Measurements from ENCODE around the gene RLF.

GRCh38 chr1:40132383-40133311, 28.5 kb upstream of the RLF start:
- no peak for TF ChIP-seq ZNF8 (CRISPR knock-in tag; IDR thresholded peaks at IDR 0.05)
- TF ChIP-seq PPARA (CRISPR knock-in tag; IDR thresholded peaks at IDR 0.05; ENCODE audit: borderline replicate concordance): no peak
- TF ChIP-seq ZC3H10 (CRISPR knock-in tag; IDR thresholded peaks at IDR 0.05): no peak
- TF ChIP-seq ISL1 (CRISPR knock-in tag; IDR thresholded peaks at IDR 0.05): no peak
- no peak for TF ChIP-seq ZNF70 (CRISPR knock-in tag; IDR thresholded peaks at IDR 0.05)
- TF ChIP-seq CREB5 (CRISPR knock-in tag; IDR thresholded peaks at IDR 0.05; ENCODE audit: low read depth): no peak
- no peak for TF ChIP-seq CSDC2 (CRISPR knock-in tag; IDR thresholded peaks at IDR 0.05)
- TF ChIP-seq SNAI2 (CRISPR knock-in tag; IDR thresholded peaks at IDR 0.05): no peak
- no peak for TF ChIP-seq ZFP30 (CRISPR knock-in tag; IDR thresholded peaks at IDR 0.05)
- TF ChIP-seq TSHZ2 (CRISPR knock-in tag; IDR thresholded peaks at IDR 0.05): no peak
- TF ChIP-seq TOX (CRISPR knock-in tag; IDR thresholded peaks at IDR 0.05; ENCODE audit: borderline replicate concordance): no peak

Measured in SK-N-SH treated with all-trans-retinoic acid at 6 μM for 48 hours (cell line).